D721Med (cell line): ENCODE results near the gene GLDN.
"Not testable (repeated sequence)": the region's sequence is repeated elsewhere in the genome, so short reads cannot be mapped to it uniquely, and the experiment has no call there.

Experiments used
- DNase-seq: peaks from one replicate; pipeline ENCODE4 v3.0.0; 2011; ENCODE audit warnings: low spot score; ENCODE audit not compliant: insufficient read length
- FAIRE-seq: peaks from 2 replicates; lab custom pipeline; 2011; peaks lifted over from hg19 to GRCh38; lab: Jason Lieb, UNC
- CTCF ChIP-seq: IDR thresholded peaks from 2 replicates; pipeline ENCODE4 v1.5.1; 2012; ENCODE audit warnings: mild to moderate bottlenecking, control low read depth; ENCODE audit not compliant: insufficient read depth; ENCODE audit errors: missing control alignments

GLDN gene

DNA sequence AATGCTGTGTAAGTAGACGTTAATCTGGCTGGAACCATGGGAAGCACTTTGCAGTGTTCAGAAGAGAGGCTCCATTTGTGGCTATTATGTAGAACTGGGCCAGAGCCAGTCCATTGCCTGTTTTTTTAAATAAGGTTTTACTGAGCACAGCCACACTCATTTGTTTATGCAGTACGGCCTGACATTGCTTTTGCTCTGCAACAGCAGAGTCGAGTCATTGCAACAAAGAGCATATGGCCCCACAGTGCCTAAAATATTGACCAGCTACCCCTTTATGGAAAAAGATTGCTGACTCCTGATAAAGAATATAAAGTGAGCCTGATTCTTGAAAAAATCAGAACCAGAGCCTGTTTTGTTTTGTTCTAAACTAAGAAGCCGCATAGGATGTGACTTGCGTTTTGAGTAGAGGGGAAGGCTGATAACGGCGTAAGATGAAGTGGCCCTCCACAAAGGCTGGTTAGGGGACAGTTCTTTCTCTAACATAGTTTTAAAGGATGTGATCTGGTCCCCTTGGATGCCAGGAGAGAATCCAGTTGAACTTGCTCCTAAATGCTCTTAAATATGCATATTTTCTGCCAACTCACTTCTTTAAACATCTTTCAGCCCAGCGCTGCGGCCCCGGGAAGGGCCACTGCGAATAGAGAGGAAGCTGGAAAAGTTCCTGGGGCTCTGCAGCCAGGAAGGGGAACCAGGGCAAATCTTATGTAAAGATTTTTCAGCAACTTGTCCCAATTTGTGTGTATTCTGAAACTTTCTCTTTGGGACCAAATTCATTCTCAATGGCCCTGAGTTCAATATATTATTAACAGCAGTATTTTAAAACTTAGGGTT lies 64.5 kb downstream of the GLDN start:
- no peak for FAIRE-seq
- no peak for TF ChIP-seq CTCF
- DNase-seq, result no peak

DNA sequence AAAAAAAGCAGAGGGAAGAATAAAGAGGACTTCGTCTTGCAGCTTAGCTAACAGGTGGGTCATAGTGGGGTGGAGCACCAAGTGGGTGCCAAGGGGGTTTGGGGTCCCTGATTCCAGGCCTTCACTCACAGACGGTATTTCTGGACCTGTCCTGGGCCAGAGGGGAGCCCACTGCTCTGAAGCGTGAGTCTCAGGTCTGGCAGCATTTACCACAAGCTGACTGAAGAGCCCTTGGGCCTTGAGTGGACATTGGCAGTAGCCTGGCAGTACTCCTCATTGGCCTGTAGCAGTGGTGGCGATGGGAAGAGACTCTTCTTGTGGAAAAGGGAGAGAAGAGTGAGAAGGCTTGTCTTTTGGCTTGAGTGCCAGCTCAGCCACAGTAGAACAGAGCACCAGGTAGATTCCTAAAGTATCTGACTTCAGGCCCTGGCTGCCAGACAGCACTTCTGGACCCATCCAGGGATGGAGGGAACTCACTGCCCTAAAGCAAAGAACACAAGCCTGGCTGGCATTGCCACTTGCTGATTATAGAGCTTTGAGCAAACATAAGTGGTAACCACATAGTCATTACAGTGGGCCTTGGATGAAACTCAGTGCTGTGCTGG lies 72.9 kb downstream of the GLDN start:
- FAIRE-seq (no peak), DNase-seq (no peak)
- TF ChIP-seq CTCF, result no peak

DNA sequence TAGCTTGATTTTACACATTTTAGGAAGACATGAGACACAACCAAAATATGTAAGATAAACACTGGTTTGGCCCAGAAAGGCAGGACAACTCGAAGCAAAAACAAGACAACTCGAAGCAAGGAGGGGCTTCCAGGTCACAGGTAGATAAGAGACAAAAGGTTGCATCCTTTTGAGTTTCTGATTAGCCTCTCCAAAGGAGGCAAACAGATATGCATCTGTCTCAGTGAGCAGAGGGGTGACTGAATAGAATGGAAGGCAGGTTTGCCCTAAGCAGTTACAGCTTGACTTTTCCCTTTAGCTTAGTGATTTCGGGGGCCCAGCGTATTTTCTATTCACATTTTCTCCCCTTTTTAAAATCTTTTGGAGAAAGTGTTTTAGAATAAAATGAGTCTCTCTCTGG lies 74.7 kb downstream of the GLDN start:
- TF ChIP-seq CTCF, result no peak
- DNase-seq (no peak), FAIRE-seq (no peak)

DNA sequence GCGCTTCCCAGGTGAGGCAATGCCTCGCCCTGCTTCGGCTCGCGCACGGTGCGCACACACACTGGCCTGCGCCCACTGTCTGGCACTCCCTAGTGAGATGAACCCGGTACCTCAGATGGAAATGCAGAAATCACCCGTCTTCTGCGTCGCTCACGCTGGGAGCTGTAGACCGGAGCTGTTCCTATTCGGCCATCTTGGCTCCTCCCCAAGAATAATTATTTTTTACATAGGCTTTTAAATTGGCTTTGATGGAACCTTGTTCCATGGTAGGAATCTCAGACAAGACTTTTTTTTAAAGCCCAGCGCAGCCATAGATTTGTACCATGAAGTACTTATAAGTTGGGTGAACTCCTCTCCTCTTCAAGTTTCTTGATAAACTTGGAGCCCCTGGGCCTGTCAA lies 81.6 kb downstream of the GLDN start:
- not testable (repeated sequence) for DNase-seq, FAIRE-seq

DNA sequence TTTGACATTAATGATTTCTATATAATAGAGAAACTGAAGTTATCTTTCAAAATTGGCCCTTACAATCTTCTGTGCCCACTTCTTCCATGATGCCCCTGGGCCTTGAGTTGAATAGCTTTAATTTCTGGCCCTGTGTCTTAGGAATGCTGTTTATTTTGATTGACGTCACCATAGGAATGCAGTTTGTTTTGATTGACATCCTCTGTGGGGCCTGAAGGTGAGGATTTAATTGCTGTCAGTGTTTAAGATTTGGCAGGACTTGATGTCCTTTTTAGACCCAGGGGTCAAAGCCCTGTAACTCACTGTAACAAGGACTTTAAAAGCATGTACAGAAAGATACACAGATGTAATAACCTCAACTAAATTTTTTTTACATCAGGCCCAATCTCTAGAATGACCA lies 83.3 kb downstream of the GLDN start:
- TF ChIP-seq CTCF, result no peak
- DNase-seq (no peak), FAIRE-seq (no peak)

- no peak for DNase-seq
- no peak for TF ChIP-seq CTCF
- FAIRE-seq, result no peak
Measured at GRCh38 chr15:51425517-51426040, 84.1 kb downstream of the GLDN start.

- DNase-seq (no peak), FAIRE-seq (no peak)
- TF ChIP-seq CTCF, result no peak
Measured at GRCh38 chr15:51438526-51438925, 97.1 kb downstream of the GLDN start.
